KOPT-K1 (cell line): ENCODE measurements around the gene PDP2.
"Not testable (repeated sequence)": the region's sequence is repeated elsewhere in the genome, so short reads cannot be mapped to it uniquely, and the experiment has no call there.

Source experiments
- H3K27ac ChIP-seq: fragments of 200-600 bp; sonication (generic); 2 replicates; pipeline ENCODE4 v1.5.1; 2016; ENCODE audit warnings: antibody characterized with exemption, mild to moderate bottlenecking, low read depth, low read length; ENCODE audit not compliant: poor library complexity, severe bottlenecking
- H3K36me3 ChIP-seq: fragments of 200-600 bp; sonication (generic); 2 replicates; pipeline ENCODE4 v1.5.1; 2017; ENCODE audit warnings: antibody characterized with exemption, mild to moderate bottlenecking, low read length, moderate library complexity; ENCODE audit not compliant: insufficient read depth
- H3K9me3 ChIP-seq: fragments of 200-600 bp; sonication (generic); 2 replicates; pipeline ENCODE4 v1.5.1; 2017; ENCODE audit warnings: antibody characterized with exemption, low read length, mild to moderate bottlenecking; ENCODE audit not compliant: insufficient read depth, poor library complexity, severe bottlenecking

Gene PDP2

GRCh38 chr16:66888647-66889615 lies 8.6 kb downstream of the PDP2 start:
- H3K9me3 ChIP-seq, result no peaks in the 10 kb centered on the region
- H3K36me3 ChIP-seq, result peaks cover 76% of the 10 kb centered on the region
- no peak overlapping the region for H3K27ac ChIP-seq

GRCh38 chr16:66889622-66890021 lies 9.3 kb downstream of the PDP2 start:
- Histone ChIP-seq H3K9me3 (no peaks in the 10 kb centered on the region), H3K36me3 (peaks cover 77% of the 10 kb centered on the region), H3K27ac (no peak overlapping the region)

GRCh38 chr16:66890799-66891198 lies 10.5 kb downstream of the PDP2 start:
- Histone ChIP-seq H3K36me3 (peaks cover 69% of the 10 kb centered on the region), H3K27ac (no peak overlapping the region), H3K9me3 (no peaks in the 10 kb centered on the region)

- peaks cover 64% of the 10 kb centered on the region for H3K36me3 ChIP-seq
- no peak overlapping the region for H3K27ac ChIP-seq
- no peaks in the 10 kb centered on the region for H3K9me3 ChIP-seq
Measured at GRCh38 chr16:66891360-66891759, 11.0 kb downstream of the PDP2 start.

- Histone ChIP-seq H3K27ac (no peak overlapping the region), H3K9me3 (no peaks in the 10 kb centered on the region), H3K36me3 (peaks cover 59% of the 10 kb centered on the region)
Measured at GRCh38 chr16:66891797-66892196, 11.5 kb downstream of the PDP2 start.

- Histone ChIP-seq H3K9me3 (no peaks in the 10 kb centered on the region), H3K27ac (no peak overlapping the region), H3K36me3 (peaks cover 37% of the 10 kb centered on the region)
Measured at GRCh38 chr16:66894055-66894454, 13.7 kb downstream of the PDP2 start.

- H3K27ac ChIP-seq, result no peak overlapping the region
- peaks cover 28% of the 10 kb centered on the region; the same call in 1 of the 2 replicates for H3K36me3 ChIP-seq
Measured at GRCh38 chr16:66894948-66895688, 14.8 kb downstream of the PDP2 start.

GRCh38 chr16:66895689-66895979 lies 15.3 kb downstream of the PDP2 start:
- no peak overlapping the region for H3K27ac ChIP-seq
- no peaks in the 10 kb centered on the region for H3K9me3 ChIP-seq
- H3K36me3 ChIP-seq, result peaks cover 22% of the 10 kb centered on the region; the same call in 1 of the 2 replicates

More at GRCh38 chr16:66894948-66895688, 14.8 kb downstream of the PDP2 start:
- H3K9me3 ChIP-seq, result no peaks in the 10 kb centered on the region

GRCh38 chr16:66895999-66896398 lies 15.7 kb downstream of the PDP2 start:
- no peaks in the 10 kb centered on the region for H3K9me3 ChIP-seq
- no peak overlapping the region for H3K27ac ChIP-seq
- peaks cover 19% of the 10 kb centered on the region; the same call in 1 of the 2 replicates for H3K36me3 ChIP-seq

GRCh38 chr16:66896682-66897081 lies 16.4 kb downstream of the PDP2 start:
- H3K36me3 ChIP-seq, result peaks cover 12% of the 10 kb centered on the region; the same call in 1 of the 2 replicates
- H3K27ac ChIP-seq, H3K9me3 ChIP-seq: not testable (repeated sequence)

- Histone ChIP-seq H3K27ac (no peak overlapping the region), H3K9me3 (no peaks in the 10 kb centered on the region), H3K36me3 (peaks cover 12% of the 10 kb centered on the region; the same call in 1 of the 2 replicates)
Measured at GRCh38 chr16:66898207-66898606, 17.9 kb downstream of the PDP2 start.

GRCh38 chr16:66898933-66899309 lies 18.6 kb downstream of the PDP2 start:
- H3K9me3 ChIP-seq, result no peaks in the 10 kb centered on the region
- peaks cover 11% of the 10 kb centered on the region; the same call in 1 of the 2 replicates for H3K36me3 ChIP-seq
- H3K27ac ChIP-seq, result no peak overlapping the region

GRCh38 chr16:66899310-66899944 lies 19.1 kb downstream of the PDP2 start:
- Histone ChIP-seq H3K27ac (no peak overlapping the region), H3K36me3 (0 out of 2 replicates have a peak, but pooled peaks cover 6% of the 10 kb centered on the region), H3K9me3 (no peaks in the 10 kb centered on the region)

- no peak overlapping the region for H3K27ac ChIP-seq
- H3K9me3 ChIP-seq, result no peaks in the 10 kb centered on the region
- no peaks in the 10 kb centered on the region for H3K36me3 ChIP-seq
Measured at GRCh38 chr16:66899945-66900710, 19.8 kb downstream of the PDP2 start.
